Measurements from ENCODE around the gene TSPAN9.

The TSPAN9 gene

GRCh38 chr12:3230758-3231375, 153.7 kb downstream of the TSPAN9 start:
- DNase-seq, result no peak

DNA sequence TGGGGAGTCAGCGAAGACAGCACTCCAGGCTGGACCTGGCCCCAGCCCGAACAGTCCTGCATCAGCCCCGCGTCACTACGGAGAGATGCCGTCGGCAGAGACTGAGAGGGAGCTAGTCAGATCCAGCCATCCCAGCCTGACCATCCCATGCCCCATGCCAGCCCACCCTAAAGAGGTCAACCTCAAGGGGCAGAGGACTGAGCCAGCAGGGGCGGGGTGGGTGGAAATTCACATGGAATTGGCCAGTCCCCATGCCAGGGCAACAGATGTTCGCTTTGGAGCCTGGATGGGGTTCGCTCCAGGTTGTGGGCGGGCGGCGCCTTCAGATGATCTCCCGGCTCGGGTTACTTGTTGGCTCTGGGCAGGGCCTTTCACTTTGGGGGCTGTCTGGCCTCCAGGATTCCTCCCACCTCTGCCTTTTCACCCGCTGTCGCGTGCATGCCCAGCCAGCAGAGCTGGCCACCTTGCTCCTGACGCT, 154.3 kb downstream of the TSPAN9 start:
- DNase-seq, result no peak

- DNase-seq, result no peak
Observed at GRCh38 chr12:3233797-3234196, 156.6 kb downstream of the TSPAN9 start.

DNA sequence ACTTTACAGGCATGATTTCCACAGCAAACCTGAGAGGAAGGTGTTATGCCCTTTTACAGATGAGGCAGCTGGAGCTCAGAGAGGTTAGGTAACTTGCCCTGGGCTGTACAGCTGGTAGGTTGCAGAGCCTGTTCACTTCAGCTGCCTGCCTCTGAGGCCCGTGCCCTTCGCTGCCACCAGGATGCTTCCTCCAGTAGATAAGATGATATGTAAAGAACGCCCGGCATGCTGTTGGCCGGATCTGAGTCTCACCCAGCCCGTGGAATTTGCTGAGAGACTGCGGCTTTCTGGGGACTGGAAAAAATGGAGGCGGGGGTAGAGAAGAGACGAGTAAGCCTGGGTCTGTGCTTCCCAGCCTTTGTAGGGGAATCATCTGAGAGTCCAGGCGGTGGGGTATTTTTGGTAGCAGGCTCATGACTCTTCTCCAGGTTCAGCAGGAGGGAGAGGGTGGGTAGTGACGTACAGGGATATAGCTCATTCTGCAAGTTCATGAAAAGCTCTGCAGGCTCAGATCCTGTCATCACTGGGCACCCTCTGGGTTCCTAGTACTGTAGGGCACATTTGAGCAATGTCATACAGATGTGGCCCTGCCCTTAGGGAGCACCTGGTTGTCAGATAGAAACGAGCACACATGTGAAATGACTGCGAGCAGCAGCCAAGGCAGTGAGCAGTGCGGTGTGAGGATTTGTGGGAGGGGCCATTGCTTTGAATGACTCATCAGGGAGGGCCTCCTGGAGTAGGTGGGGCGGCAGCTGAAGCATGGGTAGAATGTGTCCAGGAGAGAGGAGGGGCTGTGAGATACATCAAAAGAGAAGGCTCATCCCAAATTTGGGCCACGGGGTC, 159.4 kb downstream of the TSPAN9 start:
- DNase-seq, result no peak

- no peak for DNase-seq
Observed at GRCh38 chr12:3238196-3238595, 161.0 kb downstream of the TSPAN9 start.

DNA sequence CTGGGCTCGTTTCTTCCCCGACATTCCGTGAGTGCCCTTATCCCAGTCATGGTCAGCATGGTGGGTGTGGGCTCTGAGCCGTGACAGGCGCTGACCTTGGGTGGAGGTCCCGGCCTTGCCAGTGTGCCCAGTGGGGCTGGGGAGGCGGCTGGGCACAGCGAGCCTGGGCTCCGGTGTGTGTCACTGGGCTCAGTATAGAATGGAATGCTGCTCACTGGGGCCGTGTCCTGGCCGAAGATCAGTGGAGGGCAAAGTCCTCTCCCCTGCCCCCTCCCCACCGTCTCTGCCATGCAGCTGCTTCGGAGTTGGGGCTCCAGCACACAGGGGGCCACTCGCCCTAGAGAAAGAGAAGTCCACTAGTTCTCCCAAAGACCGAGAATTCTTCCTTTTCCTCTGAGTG, 164.4 kb downstream of the TSPAN9 start:
- no peak for DNase-seq

DNA sequence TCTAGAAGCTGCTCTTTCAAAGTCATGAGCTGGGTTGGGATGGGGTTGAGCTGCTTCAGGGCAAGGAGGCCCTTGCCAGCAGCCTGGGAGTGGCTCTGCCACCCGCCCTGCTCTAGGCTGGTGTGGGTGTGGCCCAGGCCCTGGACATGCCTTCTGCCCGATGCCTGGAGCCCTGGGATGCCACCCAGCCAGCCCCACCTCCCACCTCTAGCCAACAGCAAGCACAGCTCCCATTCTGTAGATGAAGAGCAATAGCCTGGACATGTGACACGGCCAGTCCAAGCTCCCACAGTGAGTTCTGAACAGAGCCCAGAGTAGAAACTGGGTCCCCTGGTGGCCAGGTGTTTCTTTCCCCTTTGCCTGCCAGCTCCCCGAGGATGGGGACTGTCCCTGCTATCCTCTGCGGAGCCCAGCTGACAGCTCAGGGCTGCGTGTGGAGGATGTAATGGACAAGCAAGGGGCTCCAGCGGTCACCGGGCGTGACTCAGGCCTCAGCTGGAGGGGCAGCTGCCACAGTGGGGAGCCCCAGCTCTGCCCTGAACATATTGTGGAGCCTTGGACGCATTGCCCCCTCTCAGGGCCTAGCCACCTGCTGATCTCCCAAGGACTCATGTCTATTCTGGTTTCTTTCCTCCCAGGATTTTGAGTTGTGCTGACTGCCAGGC, 165.2 kb downstream of the TSPAN9 start:
- DNase-seq, result no peak

DNA sequence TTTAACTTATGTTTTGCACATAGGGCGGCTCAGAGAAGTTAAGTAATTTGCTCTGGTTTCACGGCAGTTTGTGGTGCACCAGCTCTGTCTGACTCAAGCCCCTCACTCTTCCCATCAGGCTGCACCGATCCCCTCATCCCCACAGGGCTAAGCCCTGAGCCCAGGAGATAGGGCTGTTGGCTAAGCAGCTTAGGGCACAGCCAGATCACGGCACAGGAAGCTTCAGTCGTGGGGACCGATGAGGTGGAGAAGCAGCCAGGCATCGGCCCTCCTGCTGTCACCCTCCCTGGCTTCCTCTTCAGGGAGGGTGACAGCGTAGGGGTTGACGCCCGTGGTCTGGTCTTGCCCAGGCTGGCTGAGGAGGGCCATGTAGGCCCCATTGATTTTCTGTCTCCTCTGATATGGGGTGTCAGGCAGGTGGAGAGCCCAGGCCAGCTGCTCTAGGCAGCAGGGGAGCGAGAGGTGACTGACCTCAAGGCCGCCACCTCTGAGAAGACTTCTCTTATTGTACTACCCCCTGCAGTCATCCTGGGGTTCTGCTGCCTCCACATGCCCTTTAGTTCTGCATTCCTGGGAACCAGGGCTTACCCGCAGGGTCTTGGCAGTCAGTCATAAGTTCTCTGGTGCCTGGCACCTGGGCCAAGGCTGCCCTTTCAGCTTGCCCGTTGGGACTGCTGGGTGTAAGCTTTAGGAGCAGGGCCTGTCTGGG, 166.4 kb downstream of the TSPAN9 start:
- DNase-seq, result no peak

DNA sequence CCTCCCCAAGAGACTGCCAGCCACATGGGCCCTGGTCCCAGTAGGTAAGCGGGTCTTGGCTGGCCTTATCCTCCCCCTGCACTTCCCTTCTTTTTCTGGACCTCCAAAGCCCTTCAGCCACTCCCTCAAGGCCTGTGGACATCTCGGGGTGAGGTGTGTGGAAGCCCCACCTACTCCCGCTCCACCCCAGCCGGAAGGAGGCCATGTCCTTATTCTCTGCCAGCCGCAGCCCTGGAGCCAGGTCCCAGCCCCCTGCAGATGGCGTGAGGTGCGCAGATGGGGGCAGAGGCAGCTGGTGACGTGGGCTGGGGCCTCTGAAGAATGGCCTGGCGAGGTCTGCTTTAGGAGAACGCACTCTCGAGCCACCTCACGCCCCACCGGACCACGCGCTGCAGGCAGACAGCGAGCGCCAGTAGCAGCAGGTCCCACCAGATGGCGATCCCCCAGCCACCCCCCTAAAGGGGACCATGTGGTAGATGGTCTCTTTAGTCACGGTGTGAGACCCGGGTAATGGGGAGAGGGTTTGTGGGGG, 167.1 kb downstream of the TSPAN9 start:
- no peak for DNase-seq

DNA sequence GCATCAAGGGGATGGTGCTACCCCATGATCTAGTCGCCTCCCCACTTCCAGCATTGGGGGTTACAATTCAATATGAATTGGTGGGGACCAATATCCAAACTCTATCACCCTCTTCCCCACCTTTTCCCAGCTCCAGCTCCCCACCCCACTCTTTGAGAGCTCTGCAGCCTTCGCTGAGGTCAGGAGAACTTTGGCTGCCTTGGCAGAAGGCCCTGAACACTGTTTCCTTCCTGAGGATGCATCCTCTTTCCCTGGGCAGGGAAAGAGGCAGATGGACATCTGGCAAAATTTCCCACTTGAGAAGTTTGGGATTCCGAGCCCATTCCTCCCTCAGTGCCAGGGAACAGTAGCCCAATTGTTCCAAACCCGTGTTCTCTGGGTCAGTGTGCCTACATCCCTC, 169.1 kb downstream of the TSPAN9 start:
- no peak for DNase-seq

- DNase-seq, result no peak
Observed at GRCh38 chr12:3247077-3247476, 169.9 kb downstream of the TSPAN9 start.

- DNase-seq, result no peak
Observed at GRCh38 chr12:3247629-3248161, 170.5 kb downstream of the TSPAN9 start.

DNA sequence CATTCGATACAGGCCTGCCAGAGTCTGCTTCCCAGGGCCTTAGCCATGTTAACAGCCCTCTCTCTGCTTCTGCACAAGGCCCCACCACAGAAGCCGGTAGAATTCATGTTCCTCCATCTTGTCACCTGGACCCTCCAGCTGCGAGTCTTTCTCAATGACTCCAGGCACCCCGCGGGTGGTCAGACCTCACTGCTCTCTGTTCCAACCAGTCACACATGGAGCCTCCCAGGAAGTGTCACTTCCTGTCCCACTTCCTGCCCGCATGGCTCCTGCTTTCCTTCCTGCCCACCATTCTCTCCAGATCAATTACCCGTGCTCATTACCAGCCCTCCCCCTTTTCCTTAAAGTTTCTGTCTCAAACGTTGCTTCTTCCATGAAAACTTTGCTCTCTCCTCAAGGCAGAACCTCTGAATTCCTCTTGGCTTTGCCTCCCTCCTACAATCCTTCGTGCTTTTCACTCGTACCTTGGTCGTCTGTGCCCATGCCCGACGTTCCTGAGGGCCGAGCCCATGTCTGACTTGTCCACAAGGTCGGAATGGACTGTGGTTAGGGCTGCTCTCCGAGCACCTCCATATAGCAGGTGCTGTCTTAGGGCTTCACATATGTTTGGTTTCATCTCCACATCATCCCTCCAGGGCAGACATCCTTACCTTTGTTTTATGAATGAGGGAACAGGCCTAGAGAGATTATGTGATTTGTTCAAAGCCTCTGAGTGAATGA, 172.1 kb downstream of the TSPAN9 start:
- no peak for DNase-seq

- no peak for DNase-seq
Observed at GRCh38 chr12:3250034-3250433, 172.9 kb downstream of the TSPAN9 start.

DNA sequence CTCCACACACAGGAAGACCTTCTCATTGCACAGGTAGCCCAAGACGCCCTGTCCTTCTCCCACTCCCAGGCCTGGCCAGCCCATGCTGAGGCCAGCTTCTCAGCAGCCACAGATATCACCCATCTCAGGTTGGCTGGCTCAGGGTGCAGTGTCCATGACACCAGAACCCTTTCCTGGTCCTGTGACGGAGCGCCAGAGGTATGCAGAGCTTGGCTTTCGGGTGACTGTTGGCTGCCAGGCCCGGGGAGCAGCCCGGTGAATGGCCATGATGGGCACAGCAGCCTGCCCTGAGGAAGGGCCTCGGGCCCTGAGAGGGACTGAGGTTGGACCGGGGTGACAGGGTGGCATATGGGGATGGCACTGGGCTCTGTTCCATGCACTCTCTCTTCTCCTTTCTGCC, 173.4 kb downstream of the TSPAN9 start:
- DNase-seq, result no peak

GRCh38 chr12:3251067-3251466, 173.9 kb downstream of the TSPAN9 start:
- DNase-seq, result no peak

- no peak for DNase-seq
Observed at GRCh38 chr12:3251691-3252090, 174.5 kb downstream of the TSPAN9 start.

GRCh38 chr12:3252450-3252891, 175.3 kb downstream of the TSPAN9 start:
- no peak for DNase-seq

DNA sequence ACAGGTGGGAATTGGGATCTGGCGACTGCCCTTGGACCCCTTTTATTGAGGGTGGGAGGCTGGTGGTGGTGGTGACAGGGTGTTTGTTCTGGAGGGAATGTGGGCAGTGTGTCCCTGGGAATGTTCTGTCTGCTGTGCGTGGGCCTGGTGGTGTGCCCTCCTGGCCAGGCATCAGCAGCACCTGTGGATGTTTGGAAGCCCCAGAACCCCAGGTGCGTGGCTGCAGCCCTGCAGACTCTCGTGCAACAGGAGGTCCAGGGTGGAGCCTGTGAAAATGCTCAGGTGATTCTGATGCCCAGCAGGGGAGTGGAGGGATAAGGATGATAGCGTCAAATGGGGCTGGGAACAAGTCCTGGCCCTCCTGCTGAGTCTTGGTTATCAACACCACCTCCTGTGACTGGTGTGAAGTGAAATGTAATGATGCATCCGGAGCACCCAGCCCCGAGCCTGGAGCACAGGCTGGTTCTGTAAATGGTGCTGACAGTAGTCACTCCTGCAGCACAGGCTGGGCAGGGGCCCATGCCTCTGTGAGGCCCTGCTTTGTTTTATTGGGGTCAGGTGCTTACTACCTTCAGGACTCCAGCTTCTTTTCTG, 176.6 kb downstream of the TSPAN9 start:
- DNase-seq, result peak; percentile 90

DNA sequence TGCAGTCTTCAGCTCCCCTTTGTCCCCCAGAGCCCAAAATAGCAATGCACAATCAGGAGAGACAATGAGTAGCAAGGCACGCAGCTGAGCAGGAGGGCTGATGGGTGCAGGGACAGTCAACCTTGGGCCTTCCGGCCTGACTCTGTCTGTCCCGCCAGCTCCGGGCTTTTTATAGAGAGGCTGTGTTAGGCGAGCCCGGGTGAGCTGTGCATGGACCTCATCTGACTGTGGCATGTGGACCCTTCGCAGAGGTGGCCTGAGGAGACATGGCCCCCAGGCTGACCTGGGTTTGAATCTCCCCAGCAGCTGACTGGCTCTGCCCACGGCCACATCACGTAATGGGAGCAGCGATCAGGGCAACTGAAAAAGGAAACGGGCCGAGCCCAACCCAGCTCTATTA, 177.9 kb downstream of the TSPAN9 start:
- DNase-seq, result no peak

DNA sequence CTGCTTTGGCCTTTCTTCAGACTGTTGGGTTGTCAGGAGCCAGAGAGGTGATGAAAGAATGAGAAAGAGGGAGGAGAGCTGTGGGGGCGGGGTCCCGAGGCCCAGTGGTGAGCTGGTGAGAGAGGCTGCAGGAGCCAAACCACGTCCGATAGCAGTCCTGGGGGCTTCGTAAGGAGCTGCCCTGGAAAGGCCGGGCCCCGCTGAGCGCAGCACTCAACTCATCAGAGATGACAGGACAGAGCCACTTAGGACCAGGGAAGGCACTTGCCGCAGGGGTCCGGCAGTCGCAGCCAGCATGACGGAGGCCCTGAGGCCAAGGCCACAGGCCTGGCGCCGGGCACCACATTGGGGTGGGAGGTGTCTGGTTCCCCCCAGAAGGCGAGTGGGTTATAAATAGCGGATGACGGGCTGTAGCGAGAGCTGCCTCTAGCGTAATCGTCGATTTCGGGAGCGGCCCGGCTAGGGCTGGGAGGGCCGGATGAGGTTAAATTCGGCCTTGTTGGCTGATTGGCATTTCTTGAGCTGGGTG, 179.0 kb downstream of the TSPAN9 start:
- no peak for DNase-seq

All from NCI-H345 (cell line).